Mesendoderm (in vitro differentiated cells): Measurements from ENCODE around the gene KCNJ11.

Experiments used
- DNase-seq: peaks from one replicate; pipeline ENCODE4 v3.0.0; 2013
- H2AK5ac ChIP-seq: 2 replicates; pipeline ENCODE4 v1.6.1; 2013; ENCODE audit warnings: low read length, inconsistent platforms
- H2BK120ac ChIP-seq: 2 replicates; pipeline ENCODE4 v1.6.1; 2013; ENCODE audit warnings: low read depth, mild to moderate bottlenecking, low read length, moderate library complexity, mixed read lengths
- H2BK15ac ChIP-seq: replicated peaks from 2 replicates; pipeline ENCODE4 v1.6.1; 2013; ENCODE audit warnings: low read depth, mild to moderate bottlenecking, moderate library complexity
- H2BK5ac ChIP-seq: 2 replicates; pipeline ENCODE4 v1.6.1; 2013; ENCODE audit warnings: low read length, inconsistent platforms
- H3K18ac ChIP-seq: 2 replicates; pipeline ENCODE4 v1.6.1; 2013; ENCODE audit warnings: mild to moderate bottlenecking, low read length, mixed read lengths
- H3K23ac ChIP-seq: one replicate; pipeline ENCODE4 v1.6.1; 2013; ENCODE audit warnings: low read length
- H3K27ac ChIP-seq: 2 replicates; pipeline ENCODE4 v1.5.1; 2013; ENCODE audit warnings: low read depth, mild to moderate bottlenecking, inconsistent platforms, low read length, moderate library complexity
- H3K27me3 ChIP-seq: 2 replicates; pipeline ENCODE4 v1.6.1; 2013; ENCODE audit warnings: low read length, control low read depth, mild to moderate bottlenecking, inconsistent platforms; ENCODE audit not compliant: insufficient read depth, poor library complexity
- H3K36me3 ChIP-seq: 2 replicates; pipeline ENCODE4 v1.6.1; 2013; ENCODE audit warnings: low read length, inconsistent platforms; ENCODE audit not compliant: control insufficient read depth, insufficient read depth
- H3K4ac ChIP-seq: one replicate; pipeline ENCODE4 v1.6.1; 2013; ENCODE audit warnings: low read depth, mild to moderate bottlenecking, low read length, moderate library complexity
- H3K4me1 ChIP-seq: 2 replicates; pipeline ENCODE4 v1.6.1; 2013; ENCODE audit warnings: low read depth, low read length, inconsistent platforms; ENCODE audit not compliant: control insufficient read depth
- H3K4me2 ChIP-seq: 2 replicates; pipeline ENCODE4 v1.6.1; 2013; ENCODE audit warnings: low read length
- H3K4me3 ChIP-seq: 2 replicates; pipeline ENCODE4 v1.5.1; 2013; ENCODE audit warnings: mild to moderate bottlenecking, low read length
- H3K56ac ChIP-seq: one replicate; pipeline ENCODE4 v1.6.1; 2013; ENCODE audit warnings: low read length
- H3K79me1 ChIP-seq: 2 replicates; pipeline ENCODE4 v1.6.1; 2013; ENCODE audit warnings: low read length, inconsistent platforms
- H3K79me2 ChIP-seq: 2 replicates; pipeline ENCODE4 v1.6.1; 2013; ENCODE audit warnings: mild to moderate bottlenecking, low read length; ENCODE audit not compliant: control insufficient read depth, insufficient read depth
- H3K9ac ChIP-seq: 2 replicates; pipeline ENCODE4 v1.6.1; 2013; ENCODE audit warnings: low read length, inconsistent platforms
- H4K5ac ChIP-seq: one replicate; pipeline ENCODE4 v1.6.1; 2013; ENCODE audit warnings: low read length
- H4K8ac ChIP-seq: one replicate; pipeline ENCODE4 v1.6.1; 2013; ENCODE audit warnings: low read depth, mild to moderate bottlenecking, control low read depth, low read length, moderate library complexity
- whole genome bisulfite sequencing: extraction: QIAGEN DNeasy Blood & Tissue Kit; methylation state at CpG from one replicate; pipeline ENCODE4 v1.1.7; 2013; ENCODE audit warnings: low lambda C conversion rate, missing lambda C conversion rate; ENCODE audit not compliant: insufficient coverage; ENCODE audit errors: extremely low coverage; 5-methylcytosine and 5-hydroxymethylcytosine counted together

KCNJ11 gene

DNA sequence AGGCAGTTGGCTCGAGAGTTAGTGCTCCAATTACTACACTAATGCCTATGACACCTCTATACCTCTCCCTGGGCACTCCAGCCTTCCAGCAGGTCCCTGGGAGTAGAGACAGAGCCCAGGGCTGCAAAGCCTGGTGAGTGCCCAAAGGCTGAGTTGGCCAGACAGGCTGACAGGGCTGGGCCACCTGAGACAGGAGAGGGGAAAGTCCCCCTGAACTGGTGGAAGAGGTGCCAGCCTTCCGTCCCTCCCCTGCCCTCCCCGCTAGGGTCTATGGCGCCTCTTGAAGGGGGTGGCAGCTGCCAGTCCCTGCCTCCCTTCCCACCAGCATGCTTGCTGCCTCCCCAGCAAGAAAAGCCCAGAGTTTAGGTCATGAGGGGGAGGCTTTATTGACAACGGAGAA is 3.0 kb downstream of the KCNJ11 start:
- no peaks in the 10 kb centered on the region for H3K79me1 ChIP-seq
- no peak overlapping the region for H3K23ac ChIP-seq
- H3K18ac ChIP-seq, result no peak overlapping the region
- H4K5ac ChIP-seq, result no peak overlapping the region
- H2BK5ac ChIP-seq, result no peak overlapping the region
- H2BK120ac ChIP-seq, result no peak overlapping the region
- no CpG with 5 or more reads among the region's 5 CpGs for WGBS
- H3K4me3 ChIP-seq, result no peak overlapping the region
- H3K4me2 ChIP-seq, result no peak overlapping the region
- no peak overlapping the region for H2AK5ac ChIP-seq
- no peak overlapping the region for H2BK15ac ChIP-seq
- H3K9ac ChIP-seq, result no peak overlapping the region
- no peaks in the 10 kb centered on the region for H3K4me1 ChIP-seq
- no peak overlapping the region for H3K27ac ChIP-seq
- H3K36me3 ChIP-seq, result no peaks in the 10 kb centered on the region
- no peak for DNase-seq
- no peak overlapping the region for H4K8ac ChIP-seq
- H3K4ac ChIP-seq, result no peak overlapping the region
- no peaks in the 10 kb centered on the region for H3K27me3 ChIP-seq
- no peak overlapping the region for H3K56ac ChIP-seq
- no peaks in the 10 kb centered on the region for H3K79me2 ChIP-seq

DNA sequence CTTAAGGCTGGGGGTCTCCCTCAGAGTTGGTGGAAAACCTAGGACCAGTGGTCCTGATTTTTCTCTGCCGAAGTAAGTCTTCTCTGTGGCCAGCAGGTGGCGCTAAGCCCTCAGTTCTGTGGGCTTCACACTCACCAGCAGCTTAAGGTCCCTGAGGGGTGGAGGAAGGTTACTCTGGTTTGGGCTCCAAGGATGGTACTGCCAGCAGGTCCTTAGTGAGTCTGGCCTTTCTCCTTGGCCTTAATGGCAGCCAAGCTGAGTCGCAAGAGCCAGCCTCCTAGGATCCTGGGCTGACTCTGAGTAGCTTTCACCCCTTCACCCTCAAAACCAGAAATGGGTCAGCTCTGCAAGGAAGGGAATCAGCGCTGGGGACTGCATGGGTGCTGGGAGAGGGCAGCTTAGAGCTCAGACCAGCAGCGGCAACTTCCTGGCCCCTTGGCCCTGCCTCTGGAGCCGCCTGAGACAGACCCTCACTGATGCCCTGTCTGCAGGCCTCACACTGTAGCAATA is 4.4 kb downstream of the KCNJ11 start:
- H3K18ac ChIP-seq, result no peak overlapping the region
- no CpG with 5 or more reads among the region's 6 CpGs for WGBS

DNA sequence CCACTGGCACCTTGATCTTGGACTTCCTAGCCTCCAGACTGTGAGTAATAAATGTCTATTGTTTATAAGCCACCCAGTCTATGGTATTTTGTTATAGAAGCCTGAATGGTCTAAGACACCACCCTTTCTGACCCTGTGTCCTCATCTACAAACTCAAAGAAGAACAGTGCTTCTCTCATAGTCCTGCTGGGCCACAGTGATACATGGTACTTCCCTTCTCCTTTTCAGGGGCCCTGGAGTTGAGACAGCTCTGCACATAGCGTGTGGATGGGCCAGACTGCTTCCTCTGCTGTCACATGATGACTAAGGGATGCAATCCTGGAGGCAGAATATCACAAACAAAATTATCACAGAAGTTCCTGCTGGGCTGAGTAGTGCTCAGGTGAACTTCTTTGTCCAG is 5.0 kb downstream of the KCNJ11 start:
- H2BK120ac ChIP-seq, result no peak overlapping the region
- no peaks in the 10 kb centered on the region for H3K36me3 ChIP-seq
- H3K56ac ChIP-seq, result no peak overlapping the region
- no peak overlapping the region for H3K4me3 ChIP-seq
- H2BK15ac ChIP-seq, result no peak overlapping the region
- no peak overlapping the region for H3K18ac ChIP-seq
- H3K23ac ChIP-seq, result no peak overlapping the region
- DNase-seq, result no peak
- no peaks in the 10 kb centered on the region for H3K27me3 ChIP-seq
- no peak overlapping the region for H3K27ac ChIP-seq
- no peak overlapping the region for H3K9ac ChIP-seq
- no peak overlapping the region for H4K5ac ChIP-seq
- H2BK5ac ChIP-seq, result no peak overlapping the region
- no peak overlapping the region for H3K4ac ChIP-seq
- H2AK5ac ChIP-seq, result no peak overlapping the region
- H3K4me1 ChIP-seq, result no peaks in the 10 kb centered on the region
- no peaks in the 10 kb centered on the region for H3K79me1 ChIP-seq
- WGBS, result no CpG with 5 or more reads among the region's 1 CpG
- H4K8ac ChIP-seq, result no peak overlapping the region
- no peaks in the 10 kb centered on the region for H3K79me2 ChIP-seq
- H3K4me2 ChIP-seq, result no peak overlapping the region

More for the DNA sequence above, 4.4 kb downstream of the KCNJ11 start:
- Histone ChIP-seq H2BK15ac (no peak overlapping the region), H2BK120ac (no peak overlapping the region), H3K27me3 (no peaks in the 10 kb centered on the region), H3K23ac (no peak overlapping the region), H2AK5ac (no peak overlapping the region), H2BK5ac (no peak overlapping the region), H3K36me3 (no peaks in the 10 kb centered on the region), H3K4me1 (no peaks in the 10 kb centered on the region), H3K56ac (no peak overlapping the region), H3K4me2 (no peak overlapping the region), H3K27ac (no peak overlapping the region), H3K9ac (no peak overlapping the region), H3K4me3 (no peak overlapping the region), H4K5ac (no peak overlapping the region), H4K8ac (no peak overlapping the region), H3K79me2 (no peaks in the 10 kb centered on the region), H3K4ac (no peak overlapping the region), H3K79me1 (no peaks in the 10 kb centered on the region)
- peak; percentile 92 for DNase-seq

DNA sequence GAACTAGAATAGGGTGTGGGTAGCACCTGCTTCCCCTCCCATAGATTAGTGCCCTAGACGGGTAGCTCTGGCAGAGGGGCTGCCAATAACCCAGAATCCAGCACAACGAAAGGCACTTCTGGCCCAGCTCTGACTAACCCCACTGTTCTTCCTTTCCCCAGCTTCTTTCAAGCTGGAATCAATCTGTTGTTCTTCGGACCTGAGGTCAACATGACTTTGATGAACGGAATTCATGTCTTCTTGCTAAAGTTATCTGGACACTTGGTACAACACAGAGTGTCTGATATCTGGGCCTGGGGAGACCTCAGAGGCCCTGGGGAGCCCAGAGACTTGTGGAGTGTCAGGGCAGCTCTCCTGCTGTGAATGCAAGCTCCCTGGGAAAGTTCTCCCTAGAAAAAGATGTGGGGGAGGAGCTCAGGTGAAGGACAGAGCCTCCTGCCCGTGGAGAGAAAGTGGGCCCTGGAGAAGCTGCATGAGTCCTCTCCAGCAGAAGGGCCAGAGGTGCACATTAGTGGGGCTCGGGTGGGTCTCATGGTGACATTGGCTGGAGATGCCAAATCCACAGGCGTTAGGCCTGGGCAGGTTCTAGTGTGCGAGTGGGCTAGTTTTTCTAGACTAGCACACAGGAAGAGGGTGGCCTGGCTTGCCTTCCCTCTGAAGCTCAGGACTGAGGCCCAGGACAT is 6.3 kb downstream of the KCNJ11 start:
- no peak overlapping the region for H3K23ac ChIP-seq
- no peak overlapping the region for H4K5ac ChIP-seq
- no peak overlapping the region for H3K9ac ChIP-seq
- H3K79me1 ChIP-seq, result no peaks in the 10 kb centered on the region
- no peak overlapping the region for H3K4me2 ChIP-seq
- no peak overlapping the region for H3K4me3 ChIP-seq
- no peak for DNase-seq
- H2BK15ac ChIP-seq, result no peak overlapping the region
- no peak overlapping the region for H3K4ac ChIP-seq
- WGBS, result no CpG with 5 or more reads among the region's 8 CpGs
- no peak overlapping the region for H3K56ac ChIP-seq
- no peak overlapping the region for H2BK5ac ChIP-seq
- H3K18ac ChIP-seq, result no peak overlapping the region
- no peak overlapping the region for H2BK120ac ChIP-seq
- H3K27ac ChIP-seq, result no peak overlapping the region
- no peaks in the 10 kb centered on the region for H3K79me2 ChIP-seq
- no peak overlapping the region for H2AK5ac ChIP-seq
- no peaks in the 10 kb centered on the region for H3K27me3 ChIP-seq
- H4K8ac ChIP-seq, result no peak overlapping the region
- no peaks in the 10 kb centered on the region for H3K4me1 ChIP-seq
- H3K36me3 ChIP-seq, result no peaks in the 10 kb centered on the region

DNA sequence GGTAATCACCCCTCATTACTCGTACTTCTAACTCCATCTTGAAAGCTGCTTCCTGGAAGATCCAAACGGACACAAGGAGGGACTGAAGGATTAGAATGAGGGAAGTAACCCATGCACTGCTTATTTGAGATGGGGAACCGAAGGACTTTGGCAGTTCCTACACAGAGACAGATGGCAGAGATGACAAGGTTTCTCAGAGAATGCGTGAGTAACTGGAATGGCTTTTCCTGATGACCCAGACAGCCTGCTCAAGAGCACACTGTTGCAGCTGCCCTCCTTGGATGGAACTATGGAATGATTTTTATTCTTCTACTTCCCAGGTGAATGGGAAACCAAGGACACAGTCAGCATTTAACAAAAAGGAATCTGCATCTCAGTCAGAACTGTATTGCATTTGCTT is 7.3 kb downstream of the KCNJ11 start:
- Histone ChIP-seq H3K4me3 (no peak overlapping the region), H3K4me1 (no peaks in the 10 kb centered on the region), H3K36me3 (no peaks in the 10 kb centered on the region), H3K9ac (no peak overlapping the region), H3K4me2 (no peak overlapping the region), H2BK5ac (no peak overlapping the region), H3K27me3 (no peaks in the 10 kb centered on the region), H3K18ac (no peak overlapping the region), H2BK120ac (no peak overlapping the region), H3K79me2 (no peaks in the 10 kb centered on the region), H3K27ac (no peak overlapping the region), H3K23ac (no peak overlapping the region), H4K8ac (no peak overlapping the region), H3K4ac (no peak overlapping the region), H2AK5ac (no peak overlapping the region), H4K5ac (no peak overlapping the region), H2BK15ac (no peak overlapping the region), H3K79me1 (no peaks in the 10 kb centered on the region), H3K56ac (no peak overlapping the region)
- no CpG with 5 or more reads among the region's 4 CpGs for WGBS
- no peak for DNase-seq
